GM21723 (cell line): ENCODE data around the gene LRCOL1.

Experiments
- ATAC-seq: cut with Tn5 transposase; IDR thresholded peaks from one replicate; pipeline ENCODE4 v1.9.1; 2021; ENCODE audit warnings: mild to moderate bottlenecking, moderate library complexity; ENCODE audit not compliant: unreplicated experiment

LRCOL1 gene

GRCh38 chr12:132583736-132584135, 26.6 kb downstream of the LRCOL1 start:
- no peak for ATAC-seq

- ATAC-seq: no peak
Observed at GRCh38 chr12:132583411-132583710, 27.0 kb downstream of the LRCOL1 start.

- ATAC-seq: no peak
Observed at GRCh38 chr12:132582582-132583410, 27.6 kb downstream of the LRCOL1 start.

- ATAC-seq: no peak
Observed at GRCh38 chr12:132582058-132582420, 28.3 kb downstream of the LRCOL1 start.

GRCh38 chr12:132581348-132582057, 28.9 kb downstream of the LRCOL1 start:
- no peak for ATAC-seq

- no peak for ATAC-seq
Observed at GRCh38 chr12:132580701-132581292, 29.6 kb downstream of the LRCOL1 start.

GRCh38 chr12:132579744-132580143, 30.6 kb downstream of the LRCOL1 start:
- ATAC-seq: no peak

- ATAC-seq: no peak
Observed at GRCh38 chr12:132578826-132579225, 31.6 kb downstream of the LRCOL1 start.

- no peak for ATAC-seq
Observed at GRCh38 chr12:132578118-132578517, 32.3 kb downstream of the LRCOL1 start.

- no peak for ATAC-seq
Observed at GRCh38 chr12:132577191-132577920, 33.0 kb downstream of the LRCOL1 start.

GRCh38 chr12:132576701-132577100, 33.7 kb downstream of the LRCOL1 start:
- no peak for ATAC-seq

- no peak for ATAC-seq
Observed at GRCh38 chr12:132575661-132576060, 34.7 kb downstream of the LRCOL1 start.

GRCh38 chr12:132574271-132574996, 35.9 kb downstream of the LRCOL1 start:
- no peak for ATAC-seq

- ATAC-seq: no peak
Observed at GRCh38 chr12:132572801-132573760, 37.3 kb downstream of the LRCOL1 start.

- ATAC-seq: no peak
Observed at GRCh38 chr12:132572106-132572505, 38.3 kb downstream of the LRCOL1 start.

GRCh38 chr12:132571598-132571997, 38.8 kb downstream of the LRCOL1 start:
- ATAC-seq: no peak

- ATAC-seq: no peak
Observed at GRCh38 chr12:132571051-132571450, 39.3 kb downstream of the LRCOL1 start.

GRCh38 chr12:132570635-132571034, 39.7 kb downstream of the LRCOL1 start:
- no peak for ATAC-seq

- no peak for ATAC-seq
Observed at GRCh38 chr12:132569856-132570480, 40.4 kb downstream of the LRCOL1 start.
